HL-60 (cell line): ENCODE data around the gene MUC6.

ENCODE experiments used
- DNase-seq, 2 experiments: peaks; one replicate each; pipeline ENCODE4 v3.0.0-alpha.2; 2010 to 2020; ENCODE audit warnings: low read depth in 1 of 2, low spot score in 1 of 2
- H3K27ac ChIP-seq: fragments of 250-450 bp; sonication (Bioruptor Pico); replicated peaks from 2 replicates; pipeline ENCODE4 v1.5.1; 2020; ENCODE audit warnings: mild to moderate bottlenecking, moderate library complexity
- H3K27me3 ChIP-seq: fragments of 250-450 bp; sonication (Bioruptor Pico); 2 replicates; pipeline ENCODE4 v1.5.1; 2021; ENCODE audit warnings: mild to moderate bottlenecking, moderate library complexity; ENCODE audit not compliant: insufficient read depth, poor library complexity, severe bottlenecking
- H3K4me3 ChIP-seq: replicated peaks from 2 replicates; pipeline ENCODE4 v1.5.1; 2011; ENCODE audit warnings: mild to moderate bottlenecking, control low read depth, low read length; ENCODE audit not compliant: insufficient read depth
- CTCF ChIP-seq: IDR thresholded peaks from one replicate; pipeline ENCODE4 v1.5.1; 2011; ENCODE audit warnings: low read length, control low read depth, inconsistent platforms; ENCODE audit not compliant: insufficient read depth
- GABPA ChIP-seq: IDR thresholded peaks from 2 replicates; pipeline ENCODE4 v1.6.1; 2012; ENCODE audit warnings: low read depth
- POLR2AphosphoS5 ChIP-seq: IDR thresholded peaks from 2 replicates; pipeline ENCODE4 v1.6.1; 2012; ENCODE audit warnings: low read depth
- REST ChIP-seq: IDR thresholded peaks from 2 replicates; pipeline ENCODE4 v1.6.1; 2012; ENCODE audit warnings: low read depth; ENCODE audit not compliant: insufficient replicate concordance
- SPI1 ChIP-seq: IDR thresholded peaks from 2 replicates; pipeline ENCODE4 v1.6.1; 2012; ENCODE audit warnings: low read depth, mild to moderate bottlenecking, borderline replicate concordance

Gene MUC6

GRCh38 chr11:1011320-1011698, 25.2 kb downstream of the MUC6 start:
- no peaks in the 10 kb centered on the region for H3K27me3 ChIP-seq
- no peak for DNase-seq
- TF ChIP-seq REST (no peak), GABPA (no peak), CTCF (no peak), POLR2AphosphoS5 (no peak)
- H3K27ac ChIP-seq: no peak overlapping the region
- H3K4me3 ChIP-seq: no peak overlapping the region

- H3K27ac ChIP-seq: no peak overlapping the region
- H3K27me3 ChIP-seq: no peaks in the 10 kb centered on the region
- no peak overlapping the region for H3K4me3 ChIP-seq
- no peak for TF ChIP-seq REST
- no peak for TF ChIP-seq CTCF
- no peak for TF ChIP-seq POLR2AphosphoS5
- no peak for TF ChIP-seq GABPA
- no peak for DNase-seq
These were observed 25.8 kb downstream of the MUC6 start for GRCh38 chr11:1010551-1011319.

GRCh38 chr11:1009991-1010390, 26.5 kb downstream of the MUC6 start:
- DNase-seq: no peak
- H3K4me3 ChIP-seq: no peak overlapping the region
- no peak overlapping the region for H3K27ac ChIP-seq
- no peaks in the 10 kb centered on the region for H3K27me3 ChIP-seq
- TF ChIP-seq CTCF (no peak), POLR2AphosphoS5 (no peak), REST (no peak), GABPA (no peak), SPI1 (no peak)
